Coronary artery (tissue), 2 donors: ENCODE results near the gene TMEM255B.
"Not testable (repeated sequence)": the region's sequence is repeated elsewhere in the genome, so short reads cannot be mapped to it uniquely, and the experiment has no call there.

ENCODE experiments used
- DNase-seq: peaks from one replicate; pipeline ENCODE4 v3.0.0-alpha.2; 2017; ENCODE audit warnings: low spot score
- H3K27ac ChIP-seq, 2 donors: fragments of 200-600 bp; sonication (generic); one replicate each; pipeline ENCODE4 v1.5.1; 2016 to 2019
- H3K4me3 ChIP-seq: fragments of 200-600 bp; sonication (generic); 2 replicates; pipeline ENCODE4 v1.5.1; 2016; ENCODE audit warnings: mild to moderate bottlenecking, moderate library complexity
- CTCF ChIP-seq: fragments of 200-600 bp; sonication (generic); IDR thresholded peaks from one replicate; pipeline ENCODE4 v1.5.1; 2019; ENCODE audit warnings: antibody characterized with exemption

TMEM255B gene

GRCh38 chr13:113831061-113831460, 72.0 kb downstream of the TMEM255B start:
- Histone ChIP-seq H3K27ac (no peak overlapping the region), H3K4me3 (no peak overlapping the region)
- no peak for TF ChIP-seq CTCF
- no peak for DNase-seq

- Histone ChIP-seq H3K4me3 (no peak overlapping the region), H3K27ac (no peak overlapping the region)
- TF ChIP-seq CTCF: no peak
- no peak for DNase-seq
These were observed 73.2 kb downstream of the TMEM255B start for GRCh38 chr13:113832205-113832604.

GRCh38 chr13:113832631-113833030, 73.6 kb downstream of the TMEM255B start:
- Histone ChIP-seq H3K27ac (no peak overlapping the region), H3K4me3 (no peak overlapping the region)
- no peak for DNase-seq
- TF ChIP-seq CTCF: no peak

- Histone ChIP-seq H3K4me3 (no peak overlapping the region), H3K27ac (no peak overlapping the region)
- no peak for TF ChIP-seq CTCF
- DNase-seq: no peak
These were observed 74.2 kb downstream of the TMEM255B start for GRCh38 chr13:113833111-113833830.

- H3K4me3 ChIP-seq, H3K27ac ChIP-seq, DNase-seq: not testable (repeated sequence)
These were observed 75.0 kb downstream of the TMEM255B start for GRCh38 chr13:113834006-113834405.

- no peak for DNase-seq
- Histone ChIP-seq H3K27ac (no peak overlapping the region), H3K4me3 (no peak overlapping the region)
- no peak for TF ChIP-seq CTCF
These were observed 75.6 kb downstream of the TMEM255B start for GRCh38 chr13:113834496-113835200.

GRCh38 chr13:113835461-113836270, 76.6 kb downstream of the TMEM255B start:
- TF ChIP-seq CTCF: no peak
- DNase-seq: no peak
- no peak overlapping the region for H3K4me3 ChIP-seq
- peak overlapping the region in 1 of 2 donors; percentile 32 for H3K27ac ChIP-seq
